SU-DHL-6 (cell line): ENCODE measurements around the gene PIK3R1.

ENCODE experiments used
- CTCF ChIP-seq: fragments of 200-600 bp; sonication (generic); IDR thresholded peaks from one replicate; pipeline ENCODE4 v1.5.1; 2017; ENCODE audit warnings: antibody characterized with exemption, mild to moderate bottlenecking, low read length, moderate library complexity; ENCODE audit not compliant: insufficient read depth, poor library complexity, severe bottlenecking
- EZH2phosphoT487 ChIP-seq: fragments of 200-600 bp; sonication (generic), shearing (Covaris generic); conservative IDR thresholded peaks from 2 replicates; pipeline ENCODE4 v1.6.1; 2018; ENCODE audit warnings: mild to moderate bottlenecking, antibody characterized with exemption, low read length, moderate library complexity, mixed read lengths

- no peak for TF ChIP-seq CTCF
- no peak for TF ChIP-seq EZH2phosphoT487
Measured at GRCh38 chr5:68217047-68217355, 1.4 kb downstream of the PIK3R1 start.
